Mammary epithelial cell (primary cell): ENCODE results near the gene TRPM1.

Experiments
- EZH2 ChIP-seq: IDR thresholded peaks from 2 replicates; pipeline ENCODE4 v1.6.1; 2012; ENCODE audit warnings: low read length, inconsistent platforms, borderline replicate concordance
- TF ChIP-seq, protein P1 (sequence below), 2 donors: IDR thresholded peaks in 1 of 2; conservative IDR thresholded peaks in 1 of 2; 2 replicates each; pipeline ENCODE4 v1.5.1; 2011 to 2012; ENCODE audit warnings: inconsistent platforms in 2 of 2, low read length in 2 of 2, mild to moderate bottlenecking in 2 of 2, control low read depth in 1 of 2, low read depth in 1 of 2; ENCODE audit not compliant: insufficient read depth in 1 of 2; ENCODE audit errors: extremely low read depth in 1 of 2

DNA sequence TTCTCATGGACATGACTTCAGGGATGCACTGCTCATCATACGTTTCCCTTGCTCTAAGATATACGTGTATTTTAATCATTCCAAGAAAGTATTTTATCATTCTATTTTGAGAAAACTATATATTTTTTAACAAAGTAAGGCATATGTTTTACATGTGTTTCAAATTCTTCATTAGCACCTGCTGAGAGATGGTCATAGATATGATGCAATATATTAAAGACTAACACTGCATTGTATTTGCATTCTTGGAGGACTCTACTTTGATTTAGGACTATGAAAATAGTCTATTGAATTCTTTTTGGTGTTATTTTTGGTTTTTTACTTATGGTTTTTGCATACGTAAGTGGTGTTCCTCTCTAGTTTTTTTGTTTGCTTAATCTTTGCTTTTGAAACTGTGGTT lies 55.9 kb downstream of the TRPM1 start:
- TF ChIP-seq, protein P1, sequence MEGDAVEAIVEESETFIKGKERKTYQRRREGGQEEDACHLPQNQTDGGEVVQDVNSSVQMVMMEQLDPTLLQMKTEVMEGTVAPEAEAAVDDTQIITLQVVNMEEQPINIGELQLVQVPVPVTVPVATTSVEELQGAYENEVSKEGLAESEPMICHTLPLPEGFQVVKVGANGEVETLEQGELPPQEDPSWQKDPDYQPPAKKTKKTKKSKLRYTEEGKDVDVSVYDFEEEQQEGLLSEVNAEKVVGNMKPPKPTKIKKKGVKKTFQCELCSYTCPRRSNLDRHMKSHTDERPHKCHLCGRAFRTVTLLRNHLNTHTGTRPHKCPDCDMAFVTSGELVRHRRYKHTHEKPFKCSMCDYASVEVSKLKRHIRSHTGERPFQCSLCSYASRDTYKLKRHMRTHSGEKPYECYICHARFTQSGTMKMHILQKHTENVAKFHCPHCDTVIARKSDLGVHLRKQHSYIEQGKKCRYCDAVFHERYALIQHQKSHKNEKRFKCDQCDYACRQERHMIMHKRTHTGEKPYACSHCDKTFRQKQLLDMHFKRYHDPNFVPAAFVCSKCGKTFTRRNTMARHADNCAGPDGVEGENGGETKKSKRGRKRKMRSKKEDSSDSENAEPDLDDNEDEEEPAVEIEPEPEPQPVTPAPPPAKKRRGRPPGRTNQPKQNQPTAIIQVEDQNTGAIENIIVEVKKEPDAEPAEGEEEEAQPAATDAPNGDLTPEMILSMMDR (conservative IDR thresholded peaks at IDR 0.05 in 1 of 2, IDR thresholded peaks at IDR 0.05 in 1 of 2; ENCODE audit: extremely low read depth in 1 of 2, insufficient read depth in 1 of 2, low read depth in 1 of 2, low read length in 2 of 2): no peak
- no peak for TF ChIP-seq EZH2
